Measurements from ENCODE around the gene AFAP1. TPM values are rescaled to one million over a fixed set of nuclear protein-coding genes. Genes with fewer than 3 reads are reported as not detected.
A peak's percentile ranks its signal among the peaks of the same experiment; 100 is the strongest.

AFAP1 gene
- total RNA-seq, 1 experiment from 2014 or later: 22.5 TPM

DNA sequence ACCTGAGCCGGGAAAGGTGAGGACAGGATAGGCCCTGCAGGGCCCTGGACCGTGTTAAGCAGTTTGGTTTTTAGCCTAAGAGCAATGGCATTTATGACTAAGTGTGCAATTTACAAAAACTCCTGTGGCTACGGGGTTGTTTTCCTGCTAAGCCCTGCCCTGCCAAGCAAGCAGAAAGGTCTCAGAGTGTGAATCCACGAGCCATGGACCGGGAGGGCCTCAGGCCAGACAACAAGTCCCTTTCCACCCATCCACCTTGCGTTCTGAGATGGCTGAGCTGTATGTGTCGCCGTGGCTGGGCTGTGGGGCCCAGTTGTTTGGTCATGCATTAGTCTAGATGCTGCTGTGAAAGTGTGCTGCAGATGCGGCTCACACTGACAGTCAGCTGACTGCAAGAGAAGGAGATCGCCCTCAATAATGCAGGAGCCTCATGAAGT lies 33.9 kb upstream of the AFAP1 start:
- Mint-ChIP-seq H3K27me3 (ENCODE audit: insufficient read depth, unreplicated experiment) (no peaks in the 10 kb centered on the region), H3K4me3 (ENCODE audit: unreplicated experiment) (no peak overlapping the region), H3K36me3 (ENCODE audit: insufficient read depth, unreplicated experiment) (no peaks in the 10 kb centered on the region), H3K27ac (ENCODE audit: low read depth, unreplicated experiment) (peak overlapping the region; percentile 42), H3K9me3 (ENCODE audit: unreplicated experiment) (no peaks in the 10 kb centered on the region), H3K4me1 (ENCODE audit: insufficient read depth, unreplicated experiment) (peaks cover 55% of the 10 kb centered on the region)
- ChIA-PET POLR2A (interaction anchor here (0.6 to 1.8 kb wide), 4 partner anchors 8 to 35 kb away, joined by 3 to 8 read pairs (median 6); no protein-coding TSS in a partner anchor), CTCF (interaction anchor here (0.6 to 1.4 kb wide), 5 partner anchors 13 to 511 kb away, joined by 3 to 4 read pairs (median 3); no protein-coding TSS in a partner anchor)
- peak; percentile 73 for DNase-seq (ENCODE audit: unreplicated experiment)
- TF ChIP-seq, protein P1, sequence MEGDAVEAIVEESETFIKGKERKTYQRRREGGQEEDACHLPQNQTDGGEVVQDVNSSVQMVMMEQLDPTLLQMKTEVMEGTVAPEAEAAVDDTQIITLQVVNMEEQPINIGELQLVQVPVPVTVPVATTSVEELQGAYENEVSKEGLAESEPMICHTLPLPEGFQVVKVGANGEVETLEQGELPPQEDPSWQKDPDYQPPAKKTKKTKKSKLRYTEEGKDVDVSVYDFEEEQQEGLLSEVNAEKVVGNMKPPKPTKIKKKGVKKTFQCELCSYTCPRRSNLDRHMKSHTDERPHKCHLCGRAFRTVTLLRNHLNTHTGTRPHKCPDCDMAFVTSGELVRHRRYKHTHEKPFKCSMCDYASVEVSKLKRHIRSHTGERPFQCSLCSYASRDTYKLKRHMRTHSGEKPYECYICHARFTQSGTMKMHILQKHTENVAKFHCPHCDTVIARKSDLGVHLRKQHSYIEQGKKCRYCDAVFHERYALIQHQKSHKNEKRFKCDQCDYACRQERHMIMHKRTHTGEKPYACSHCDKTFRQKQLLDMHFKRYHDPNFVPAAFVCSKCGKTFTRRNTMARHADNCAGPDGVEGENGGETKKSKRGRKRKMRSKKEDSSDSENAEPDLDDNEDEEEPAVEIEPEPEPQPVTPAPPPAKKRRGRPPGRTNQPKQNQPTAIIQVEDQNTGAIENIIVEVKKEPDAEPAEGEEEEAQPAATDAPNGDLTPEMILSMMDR (IDR thresholded peaks at IDR 0.05; ENCODE audit: unreplicated experiment): no peak
- BruUV-seq (replicated peaks): no TSS peak
- intact Hi-C loops (cut with micrococcal nuclease): no loop called here

- TF ChIP-seq, protein P1 (IDR thresholded peaks at IDR 0.05; ENCODE audit: unreplicated experiment): no peak
- Mint-ChIP-seq H3K4me1 (ENCODE audit: insufficient read depth, unreplicated experiment) (peaks cover 51% of the 10 kb centered on the region), H3K27me3 (ENCODE audit: insufficient read depth, unreplicated experiment) (no peaks in the 10 kb centered on the region), H3K4me3 (ENCODE audit: unreplicated experiment) (no peak overlapping the region), H3K27ac (ENCODE audit: low read depth, unreplicated experiment) (peak overlapping the region; percentile 79), H3K36me3 (ENCODE audit: insufficient read depth, unreplicated experiment) (peaks cover 5% of the 10 kb centered on the region), H3K9me3 (ENCODE audit: unreplicated experiment) (no peaks in the 10 kb centered on the region)
- POLR2A ChIA-PET: no interaction called here
- no TSS peak for BruUV-seq (replicated peaks)
- intact Hi-C loops (cut with micrococcal nuclease): no loop called here
- peak; percentile 36 for DNase-seq (ENCODE audit: unreplicated experiment)
- CTCF ChIA-PET: no interaction called here
Measured at GRCh38 chr4:7971881-7972500, 32.3 kb upstream of the AFAP1 start.

DNA sequence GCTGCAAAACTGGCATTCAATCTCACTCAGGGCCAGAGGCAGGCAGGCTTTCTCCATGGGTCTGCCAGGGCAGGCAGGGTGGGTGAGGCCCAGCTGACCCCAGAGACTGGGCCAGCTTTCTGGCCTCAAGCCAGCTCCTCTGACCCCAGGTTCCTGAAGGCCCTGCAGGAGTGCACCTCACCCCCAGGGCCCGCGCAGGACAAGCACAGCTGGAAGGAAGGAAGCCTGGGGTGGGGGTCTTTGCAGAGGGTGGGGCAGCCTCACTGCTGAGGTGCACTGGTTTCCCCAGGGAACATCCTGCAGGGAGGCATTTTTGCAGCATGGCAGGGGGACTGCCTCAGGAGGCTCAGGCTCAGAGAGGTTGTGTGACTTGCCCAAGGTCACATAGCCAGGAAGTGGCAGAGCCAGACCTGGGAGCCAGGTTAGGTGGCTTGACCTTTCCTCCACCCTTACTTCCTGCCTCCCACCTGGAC lies 31.5 kb upstream of the AFAP1 start:
- no peak for DNase-seq (ENCODE audit: unreplicated experiment)
- ChIA-PET CTCF (interaction anchor here (0.8 to 1.1 kb wide), 2 partner anchors 10 to 17 kb away, joined by 4 to 6 read pairs; no protein-coding TSS in a partner anchor), POLR2A (interaction anchor here (1.4 kb wide), 1 partner anchor 31 kb away, joined by 5 read pairs; no protein-coding TSS in a partner anchor)
- Mint-ChIP-seq H3K27ac (ENCODE audit: low read depth, unreplicated experiment) (peak overlapping the region; percentile 79), H3K36me3 (ENCODE audit: insufficient read depth, unreplicated experiment) (peaks cover 6% of the 10 kb centered on the region), H3K9me3 (ENCODE audit: unreplicated experiment) (no peaks in the 10 kb centered on the region), H3K4me3 (ENCODE audit: unreplicated experiment) (no peak overlapping the region), H3K27me3 (ENCODE audit: insufficient read depth, unreplicated experiment) (no peaks in the 10 kb centered on the region), H3K4me1 (ENCODE audit: insufficient read depth, unreplicated experiment) (peaks cover 47% of the 10 kb centered on the region)
- intact Hi-C loops (cut with micrococcal nuclease): no loop called here
- no TSS peak for BruUV-seq (replicated peaks)
- TF ChIP-seq, protein P1 (IDR thresholded peaks at IDR 0.05; ENCODE audit: unreplicated experiment): no peak

DNA sequence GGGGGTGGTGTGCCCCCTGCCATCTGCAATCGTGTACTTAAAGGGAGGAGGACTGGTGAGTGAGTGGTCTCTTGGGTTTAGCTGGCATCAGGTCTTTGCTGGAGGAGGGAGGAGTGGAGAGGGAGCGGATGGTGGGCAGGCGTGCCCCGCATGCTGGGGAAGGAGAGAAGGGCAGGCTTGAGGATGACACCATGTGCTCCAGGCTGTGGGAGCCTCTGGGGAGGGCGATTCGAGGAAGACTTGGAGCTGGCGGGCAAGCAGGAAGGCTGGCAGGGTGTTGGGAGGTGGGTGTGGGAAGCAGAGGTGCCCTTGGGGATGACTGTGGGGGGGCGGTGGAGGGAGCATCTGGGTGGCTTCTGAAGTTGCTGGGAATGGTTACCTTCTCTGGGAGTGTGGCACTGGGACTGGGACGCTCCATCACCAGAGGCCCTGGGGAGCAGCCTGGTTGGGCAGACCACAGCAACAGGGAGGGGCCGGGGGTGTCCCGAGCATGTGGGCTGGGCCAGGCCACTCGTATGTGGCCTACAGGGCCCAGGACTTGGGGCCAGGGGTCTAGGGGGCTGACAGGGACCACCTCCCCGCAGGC lies 30.8 kb upstream of the AFAP1 start:
- POLR2A ChIA-PET: interaction anchor here (1.4 to 1.5 kb wide), 2 partner anchors 10 to 30 kb away, joined by 4 to 5 read pairs; no protein-coding TSS in a partner anchor
- Mint-ChIP-seq H3K9me3 (ENCODE audit: unreplicated experiment) (no peaks in the 10 kb centered on the region), H3K27me3 (ENCODE audit: insufficient read depth, unreplicated experiment) (no peaks in the 10 kb centered on the region), H3K27ac (ENCODE audit: low read depth, unreplicated experiment) (peak overlapping the region; percentile 91), H3K4me3 (ENCODE audit: unreplicated experiment) (peak overlapping the region; percentile 10), H3K36me3 (ENCODE audit: insufficient read depth, unreplicated experiment) (peaks cover 6% of the 10 kb centered on the region), H3K4me1 (ENCODE audit: insufficient read depth, unreplicated experiment) (peaks cover 49% of the 10 kb centered on the region)
- BruUV-seq (replicated peaks): no TSS peak
- CTCF ChIA-PET: interaction anchor here (0.7 to 1.1 kb wide), 3 partner anchors 18 to 255 kb away, joined by 3 to 4 read pairs (median 4); no protein-coding TSS in a partner anchor
- TF ChIP-seq, protein P1 (IDR thresholded peaks at IDR 0.05; ENCODE audit: unreplicated experiment): no peak
- intact Hi-C loops (cut with micrococcal nuclease): no loop called here
- DNase-seq (ENCODE audit: unreplicated experiment): no peak

Data from MCF 10A (cell line).